HG03135 (cell line): ENCODE measurements around the gene EPHA6.
"Not testable (repeated sequence)": the region's sequence is repeated elsewhere in the genome, so short reads cannot be mapped to it uniquely, and the experiment has no call there.

Experiments used
- ATAC-seq: cut with Tn5 transposase; IDR thresholded peaks from one replicate; pipeline ENCODE4 v1.9.1; 2021; ENCODE audit warnings: mild to moderate bottlenecking, moderate library complexity; ENCODE audit not compliant: unreplicated experiment

The EPHA6 gene

DNA sequence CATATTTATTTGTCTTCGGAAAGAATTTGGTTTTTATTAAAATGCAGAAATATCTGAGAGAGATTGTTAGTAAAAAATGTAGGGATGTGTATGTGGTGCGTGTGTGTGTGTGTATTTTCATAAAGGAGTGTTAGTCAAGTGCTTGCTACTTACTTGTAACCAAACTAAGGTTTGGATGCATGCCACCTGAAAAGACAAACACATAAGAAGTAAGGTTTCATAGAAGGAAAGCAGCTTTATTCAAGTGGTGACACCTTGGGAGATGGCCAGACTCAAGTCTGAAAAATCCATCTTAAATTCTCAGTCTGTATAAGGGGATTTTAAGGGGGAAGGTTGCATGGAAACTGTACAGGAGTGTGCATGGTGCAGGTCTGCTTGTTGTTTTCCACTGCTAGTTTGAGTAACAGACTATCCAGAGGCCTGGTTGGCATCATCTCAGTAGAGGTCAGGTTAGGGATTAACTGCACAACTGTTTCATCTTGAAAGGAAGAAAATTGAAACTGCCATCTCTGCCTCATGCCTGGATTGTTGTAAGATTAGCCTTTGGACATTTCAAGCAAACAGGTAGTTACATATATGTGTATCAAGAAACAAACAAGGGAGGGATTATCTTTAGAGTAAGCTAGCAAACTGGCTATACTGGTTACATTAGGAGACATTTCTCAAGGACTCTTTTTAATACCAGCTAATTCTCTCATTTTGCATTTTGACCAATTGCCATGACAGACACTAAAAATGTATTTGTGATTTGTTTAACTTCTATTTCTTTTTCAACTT, 196.7 kb downstream of the EPHA6 start:
- no peak for ATAC-seq

DNA sequence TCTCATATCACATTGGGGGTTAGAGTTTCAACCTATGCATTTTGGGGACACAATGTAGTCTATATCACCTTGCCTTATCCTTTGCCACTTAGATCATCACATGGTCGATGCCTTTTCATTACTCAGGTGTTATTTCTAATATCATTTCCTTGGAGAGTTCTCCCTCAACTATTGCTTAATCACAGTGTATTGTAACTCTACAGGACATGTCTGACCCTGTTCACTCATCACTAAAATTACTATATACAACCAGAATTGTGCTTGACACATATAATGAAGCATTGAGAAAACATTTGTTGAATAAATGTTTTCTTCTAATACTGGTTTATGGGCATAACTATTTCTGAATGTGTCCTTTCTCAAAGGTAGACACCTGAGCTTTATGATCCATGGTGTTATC, 207.4 kb downstream of the EPHA6 start:
- ATAC-seq: no peak

DNA sequence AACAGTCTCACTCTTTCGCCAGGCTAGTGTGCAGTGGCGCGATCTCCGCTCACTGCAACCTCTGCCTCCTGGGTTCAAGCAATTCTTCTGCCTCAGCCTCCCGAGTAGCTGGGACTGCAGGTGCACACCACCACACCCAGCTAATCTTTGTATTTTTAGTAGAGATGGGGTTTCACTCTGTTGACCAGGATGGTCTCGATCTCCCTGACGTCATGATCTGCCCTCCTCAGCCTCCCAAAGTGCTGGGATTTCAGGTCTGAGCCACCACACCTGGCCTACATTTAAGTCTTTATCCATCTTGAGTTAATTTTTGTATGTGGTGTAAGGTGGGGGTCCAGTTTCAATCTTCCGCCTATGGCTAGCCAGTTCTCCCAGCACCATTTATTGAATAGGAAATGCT, 211.2 kb downstream of the EPHA6 start:
- ATAC-seq: not testable (repeated sequence)

- no peak for ATAC-seq
Measured at GRCh38 chr3:97029972-97030371, 215.6 kb downstream of the EPHA6 start.

DNA sequence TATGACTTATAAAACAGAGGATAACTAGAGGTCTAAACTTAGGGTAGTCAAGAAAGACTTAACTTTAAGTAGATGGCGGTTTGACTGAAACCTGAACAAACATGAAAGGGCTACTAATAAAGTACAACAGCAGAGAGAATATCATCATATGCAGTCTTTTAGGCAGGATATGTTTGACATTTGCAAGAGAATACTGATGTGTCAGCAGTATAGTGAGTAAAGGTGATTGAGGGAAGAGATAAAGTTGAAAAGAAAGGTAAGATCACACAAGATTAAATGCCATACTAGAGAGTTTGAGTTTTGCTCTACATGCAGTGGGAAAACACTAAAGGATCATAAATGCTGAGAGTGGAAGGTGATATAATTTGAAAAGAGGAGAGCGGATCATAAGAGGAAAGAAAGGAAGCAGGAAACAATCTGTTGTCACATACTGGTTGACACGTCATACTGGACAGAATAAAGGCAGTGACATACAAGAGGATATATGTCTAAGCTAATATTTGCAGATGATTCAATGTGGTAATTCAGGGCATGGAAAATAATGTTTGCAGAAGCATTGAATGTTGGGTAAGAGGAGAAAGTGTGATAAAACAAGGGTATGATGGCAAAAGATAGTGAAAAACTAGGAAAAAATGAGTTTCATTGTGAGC, 223.0 kb downstream of the EPHA6 start:
- ATAC-seq: no peak

DNA sequence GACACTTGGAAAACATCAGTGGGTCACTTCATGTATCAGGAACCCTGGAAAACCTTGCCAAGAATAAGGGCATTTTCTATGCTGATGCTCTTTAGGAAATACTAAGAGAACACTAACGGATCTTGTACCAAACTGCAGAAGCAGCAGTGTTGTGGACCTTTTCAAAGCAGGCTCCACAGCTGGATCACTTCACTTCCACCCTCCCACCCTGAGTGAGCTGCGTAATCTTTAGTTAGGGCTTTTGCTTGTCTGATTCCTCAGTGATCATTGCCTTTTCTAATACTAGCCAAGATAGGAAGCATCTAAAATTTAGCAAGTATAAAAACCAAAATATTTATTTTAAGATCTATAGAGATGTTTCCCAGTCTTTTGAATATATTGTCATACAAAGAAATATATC, 229.0 kb downstream of the EPHA6 start:
- no peak for ATAC-seq

DNA sequence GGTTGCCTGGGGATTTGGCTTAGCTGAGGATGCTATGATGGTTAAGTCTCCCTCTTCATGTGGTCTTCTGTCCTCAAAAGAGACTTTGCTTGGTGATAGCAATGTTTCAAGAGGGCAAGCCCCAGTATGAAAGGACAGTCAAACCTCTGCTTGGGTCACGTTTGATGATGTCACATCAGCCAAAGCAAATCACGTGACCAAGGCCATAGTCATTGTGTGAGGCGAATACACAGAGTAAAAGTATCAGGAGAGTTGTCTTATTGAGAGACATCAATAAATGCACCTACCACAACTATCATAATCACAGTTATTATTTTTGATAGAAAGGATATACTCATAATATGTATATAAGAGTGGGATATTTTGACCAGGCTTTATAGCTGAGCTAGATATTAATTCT, 243.0 kb downstream of the EPHA6 start:
- ATAC-seq: no peak

GRCh38 chr3:97059168-97059567, 244.8 kb downstream of the EPHA6 start:
- ATAC-seq: no peak

DNA sequence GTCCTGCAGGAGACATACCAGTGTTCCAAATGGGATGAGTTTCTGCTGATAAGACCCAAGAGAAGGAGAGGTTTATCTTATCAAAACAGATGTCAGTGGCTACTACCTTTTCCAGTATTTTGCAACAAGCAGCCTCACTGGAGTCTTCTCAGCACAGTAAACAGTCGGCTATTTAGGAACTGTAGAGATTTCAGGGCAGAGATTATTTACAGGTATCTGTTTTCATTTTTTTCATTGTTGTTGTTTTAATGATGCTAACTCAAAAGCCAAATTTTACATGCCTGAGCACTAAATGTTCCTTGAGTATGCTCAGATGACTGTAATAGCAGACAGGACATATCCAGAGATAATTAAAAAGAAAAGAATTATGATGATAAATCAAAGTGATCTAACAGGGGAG, 252.1 kb downstream of the EPHA6 start:
- ATAC-seq: no peak

- no peak for ATAC-seq
Measured at GRCh38 chr3:97070302-97070701, 255.9 kb downstream of the EPHA6 start.

DNA sequence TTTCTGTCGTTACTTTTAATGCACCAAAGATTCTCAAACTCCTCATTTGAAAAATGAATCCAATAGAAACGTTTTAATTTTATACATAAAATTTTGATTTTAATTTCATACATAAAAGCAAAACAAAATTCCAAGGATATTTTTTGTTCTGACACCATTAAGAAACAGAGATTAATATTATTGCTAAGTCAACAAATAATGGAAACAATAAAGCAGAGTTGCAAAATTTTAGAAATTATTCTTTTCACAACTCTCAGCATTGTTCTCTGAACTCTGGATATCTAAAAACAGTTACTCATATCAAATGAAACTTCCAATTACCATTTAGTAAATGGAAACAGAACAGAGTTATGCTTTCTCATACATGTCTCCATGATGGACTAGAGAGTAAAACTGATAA, 260.2 kb downstream of the EPHA6 start:
- ATAC-seq: no peak

DNA sequence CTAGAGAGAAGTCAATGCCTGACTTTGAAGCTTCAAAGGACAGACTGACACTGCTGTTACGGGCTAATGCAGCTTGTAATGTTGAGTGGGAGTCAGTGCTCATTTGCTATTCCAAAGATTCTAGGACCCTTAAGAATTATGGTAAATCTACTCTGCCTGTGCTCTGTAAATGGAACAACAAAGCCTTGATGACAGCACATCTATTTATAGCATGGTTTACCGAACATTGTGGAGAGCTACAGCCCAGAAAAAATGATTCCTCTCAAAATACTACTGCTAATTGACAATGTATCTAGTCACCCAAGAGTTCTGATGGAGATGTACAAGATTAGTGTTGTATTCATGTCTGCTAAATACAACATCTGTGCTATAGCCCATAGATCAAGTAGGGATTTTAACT, 262.3 kb downstream of the EPHA6 start:
- ATAC-seq: no peak

DNA sequence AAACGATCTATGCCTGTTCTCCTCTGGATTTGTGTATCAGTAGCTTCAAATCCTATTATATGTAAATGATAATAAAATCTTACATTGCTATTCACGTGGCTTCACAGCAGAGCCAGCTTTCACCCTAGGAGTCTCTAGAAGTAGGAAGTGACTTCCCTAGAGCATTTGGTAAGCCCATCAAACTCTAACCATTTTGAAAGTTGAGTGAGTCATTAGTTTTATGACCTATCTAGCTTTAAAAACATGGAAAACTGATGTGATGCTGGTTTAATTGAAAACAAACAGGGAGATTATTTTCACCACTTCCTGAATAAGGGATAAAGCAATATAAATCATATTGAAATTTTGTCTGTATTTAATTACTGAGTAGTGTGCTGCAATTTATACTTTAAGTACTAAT, 275.2 kb downstream of the EPHA6 start:
- ATAC-seq: no peak

- no peak for ATAC-seq
Measured at GRCh38 chr3:97102641-97103040, 288.2 kb downstream of the EPHA6 start.

- no peak for ATAC-seq
Measured at GRCh38 chr3:97105989-97106651, 291.7 kb downstream of the EPHA6 start.

GRCh38 chr3:97106652-97106989, 292.2 kb downstream of the EPHA6 start:
- no peak for ATAC-seq

DNA sequence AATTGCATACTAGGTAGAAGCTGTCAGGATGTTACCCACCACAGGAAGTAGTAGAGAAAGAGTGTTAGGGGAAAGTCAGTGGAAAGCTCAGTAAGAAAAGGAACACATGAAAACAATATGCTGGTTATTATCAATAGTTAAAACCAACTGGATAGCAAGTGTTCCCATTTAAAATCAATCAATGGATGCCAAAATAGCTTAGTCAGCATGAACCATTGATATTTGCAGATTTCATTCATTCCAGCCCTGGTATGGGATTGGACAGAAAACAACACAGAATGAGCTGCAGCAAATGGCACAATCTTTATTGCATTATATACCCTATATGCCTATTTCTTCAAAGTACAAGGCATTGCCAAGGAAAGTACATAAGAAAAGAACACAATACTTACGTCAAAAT, 293.7 kb downstream of the EPHA6 start:
- ATAC-seq: no peak

- ATAC-seq: no peak
Measured at GRCh38 chr3:97111244-97111643, 296.9 kb downstream of the EPHA6 start.

- ATAC-seq: no peak
Measured at GRCh38 chr3:97121386-97121785, 307.0 kb downstream of the EPHA6 start.

GRCh38 chr3:97125902-97126499, 311.6 kb downstream of the EPHA6 start:
- no peak for ATAC-seq

DNA sequence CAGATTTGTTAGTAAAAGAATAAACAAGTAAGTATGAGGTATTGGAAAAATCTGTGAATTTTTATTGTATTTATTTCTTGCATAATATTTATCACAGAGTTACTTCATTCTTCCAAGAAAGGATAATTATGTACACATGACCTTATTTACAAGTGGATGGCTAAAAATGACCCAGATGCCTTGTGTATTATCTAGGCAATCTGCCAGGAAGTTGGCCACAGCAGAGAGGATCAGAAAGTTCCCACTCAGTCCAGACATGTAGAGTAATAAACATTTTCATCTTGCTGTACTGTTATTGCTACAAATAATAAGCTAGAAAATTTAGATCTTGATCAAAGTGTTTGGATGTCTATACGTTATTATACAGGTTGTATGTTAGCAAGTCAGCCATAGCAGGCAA, 317.1 kb downstream of the EPHA6 start:
- ATAC-seq: no peak
